ENCODE measurements around the gene BAHCC1.

BAHCC1 gene

GRCh38 chr17:81459224-81459623, 64.0 kb downstream of the BAHCC1 start:
- FAIRE-seq (no peak), DNase-seq (ENCODE audit: low spot score) (no peak)

- no peak for DNase-seq (ENCODE audit: low spot score)
- FAIRE-seq = no peak
Measured at GRCh38 chr17:81459864-81460263, 64.6 kb downstream of the BAHCC1 start.

- FAIRE-seq (no peak), DNase-seq (ENCODE audit: low spot score) (no peak)
Measured at GRCh38 chr17:81460856-81461460, 65.7 kb downstream of the BAHCC1 start.

- DNase-seq (ENCODE audit: low spot score) (no peak), FAIRE-seq (no peak)
Measured at GRCh38 chr17:81461607-81462500, 66.6 kb downstream of the BAHCC1 start.

- DNase-seq (ENCODE audit: low spot score) (no peak), FAIRE-seq (peak; percentile 50)
Measured at GRCh38 chr17:81462506-81463125, 67.4 kb downstream of the BAHCC1 start.

- FAIRE-seq = no peak
- no peak for DNase-seq (ENCODE audit: low spot score)
Measured at GRCh38 chr17:81463506-81463905, 68.2 kb downstream of the BAHCC1 start.

GRCh38 chr17:81464586-81464985, 69.3 kb downstream of the BAHCC1 start:
- DNase-seq (ENCODE audit: low spot score) (no peak), FAIRE-seq (no peak)

GRCh38 chr17:81465910-81466309, 70.7 kb downstream of the BAHCC1 start:
- DNase-seq (ENCODE audit: low spot score) = no peak

GRCh38 chr17:81466564-81467472, 71.6 kb downstream of the BAHCC1 start:
- FAIRE-seq (no peak), DNase-seq (ENCODE audit: low spot score) (no peak)

More at GRCh38 chr17:81465910-81466309, 70.7 kb downstream of the BAHCC1 start:
- no peak for FAIRE-seq

- no peak for DNase-seq (ENCODE audit: low spot score)
- FAIRE-seq = no peak
Measured at GRCh38 chr17:81468111-81468769, 73.0 kb downstream of the BAHCC1 start.

GRCh38 chr17:81468770-81469121, 73.5 kb downstream of the BAHCC1 start:
- no peak for FAIRE-seq

GRCh38 chr17:81469266-81469665, 74.0 kb downstream of the BAHCC1 start:
- DNase-seq (ENCODE audit: low spot score) (no peak), FAIRE-seq (no peak)

More at GRCh38 chr17:81468770-81469121, 73.5 kb downstream of the BAHCC1 start:
- no peak for DNase-seq (ENCODE audit: low spot score)

- FAIRE-seq (peak; percentile 72), DNase-seq (ENCODE audit: low spot score) (no peak)
Measured at GRCh38 chr17:81470270-81470943, 75.2 kb downstream of the BAHCC1 start.

GRCh38 chr17:81470944-81471817, 75.9 kb downstream of the BAHCC1 start:
- no peak for FAIRE-seq

GRCh38 chr17:81471818-81472456, 76.7 kb downstream of the BAHCC1 start:
- FAIRE-seq = no peak
- DNase-seq (ENCODE audit: low spot score) = peak; percentile 52

More at GRCh38 chr17:81470944-81471817, 75.9 kb downstream of the BAHCC1 start:
- no peak for DNase-seq (ENCODE audit: low spot score)

GRCh38 chr17:81473019-81473418, 77.8 kb downstream of the BAHCC1 start:
- DNase-seq (ENCODE audit: low spot score) (no peak), FAIRE-seq (no peak)

GRCh38 chr17:81474958-81475357, 79.7 kb downstream of the BAHCC1 start:
- FAIRE-seq = peak; percentile 48
- no peak for DNase-seq (ENCODE audit: low spot score)

GRCh38 chr17:81476097-81476496, 80.8 kb downstream of the BAHCC1 start:
- FAIRE-seq (no peak), DNase-seq (ENCODE audit: low spot score) (no peak)

- DNase-seq (ENCODE audit: low spot score) = no peak
- peak; percentile 62 for FAIRE-seq
Measured at GRCh38 chr17:81476635-81477034, 81.4 kb downstream of the BAHCC1 start.
